Measurements from ENCODE around the gene IL9.

IL9 gene

GRCh38 chr5:135868681-135869080, 27.0 kb downstream of the IL9 start:
- Histone ChIP-seq H3K4me1 (ENCODE audit: insufficient read depth, low read length, severe bottlenecking) (no peaks in the 10 kb centered on the region), H3K9me2 (ENCODE audit: low read depth, low read length) (no peaks in the 10 kb centered on the region), H4K20me1 (ENCODE audit: insufficient read depth, low read length) (no peaks in the 10 kb centered on the region), H3K27ac (ENCODE audit: low read depth, low read length, poor library complexity, severe bottlenecking) (no peak overlapping the region), H2AFZ (ENCODE audit: low read length) (no peak overlapping the region), H3F3A (ENCODE audit: insufficient read depth, low read length) (no peaks in the 10 kb centered on the region), H3K79me2 (ENCODE audit: insufficient read depth, low read length) (no peaks in the 10 kb centered on the region), H3K27me3 (ENCODE audit: insufficient read depth, low read length) (no peaks in the 10 kb centered on the region), H3K4me2 (ENCODE audit: low read length) (no peak overlapping the region), H3K9ac (ENCODE audit: low read length) (no peak overlapping the region), H3K4me3 (ENCODE audit: low read depth, low read length, poor library complexity, severe bottlenecking) (no peak overlapping the region), H3K9me3 (ENCODE audit: low read length) (no peaks in the 10 kb centered on the region), H3K36me3 (ENCODE audit: insufficient read depth, low read length) (no peaks in the 10 kb centered on the region)
- TF ChIP-seq, protein P1, sequence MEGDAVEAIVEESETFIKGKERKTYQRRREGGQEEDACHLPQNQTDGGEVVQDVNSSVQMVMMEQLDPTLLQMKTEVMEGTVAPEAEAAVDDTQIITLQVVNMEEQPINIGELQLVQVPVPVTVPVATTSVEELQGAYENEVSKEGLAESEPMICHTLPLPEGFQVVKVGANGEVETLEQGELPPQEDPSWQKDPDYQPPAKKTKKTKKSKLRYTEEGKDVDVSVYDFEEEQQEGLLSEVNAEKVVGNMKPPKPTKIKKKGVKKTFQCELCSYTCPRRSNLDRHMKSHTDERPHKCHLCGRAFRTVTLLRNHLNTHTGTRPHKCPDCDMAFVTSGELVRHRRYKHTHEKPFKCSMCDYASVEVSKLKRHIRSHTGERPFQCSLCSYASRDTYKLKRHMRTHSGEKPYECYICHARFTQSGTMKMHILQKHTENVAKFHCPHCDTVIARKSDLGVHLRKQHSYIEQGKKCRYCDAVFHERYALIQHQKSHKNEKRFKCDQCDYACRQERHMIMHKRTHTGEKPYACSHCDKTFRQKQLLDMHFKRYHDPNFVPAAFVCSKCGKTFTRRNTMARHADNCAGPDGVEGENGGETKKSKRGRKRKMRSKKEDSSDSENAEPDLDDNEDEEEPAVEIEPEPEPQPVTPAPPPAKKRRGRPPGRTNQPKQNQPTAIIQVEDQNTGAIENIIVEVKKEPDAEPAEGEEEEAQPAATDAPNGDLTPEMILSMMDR (IDR thresholded peaks at IDR 0.05; ENCODE audit: low read length): no peak
- no peak for TF ChIP-seq EZH2 (IDR thresholded peaks at IDR 0.05; ENCODE audit: borderline replicate concordance, low read length)

GRCh38 chr5:135867599-135867998, 28.0 kb downstream of the IL9 start:
- H3K36me3 ChIP-seq (ENCODE audit: insufficient read depth, low read length): no peaks in the 10 kb centered on the region
- no peaks in the 10 kb centered on the region for H3F3A ChIP-seq (ENCODE audit: insufficient read depth, low read length)
- H3K4me1 ChIP-seq (ENCODE audit: insufficient read depth, low read length, severe bottlenecking): no peaks in the 10 kb centered on the region
- no peak overlapping the region for H3K9ac ChIP-seq (ENCODE audit: low read length)
- H3K4me2 ChIP-seq (ENCODE audit: low read length): no peak overlapping the region
- no peak overlapping the region for H3K27ac ChIP-seq (ENCODE audit: low read depth, low read length, poor library complexity, severe bottlenecking)
- no peaks in the 10 kb centered on the region for H4K20me1 ChIP-seq (ENCODE audit: insufficient read depth, low read length)
- TF ChIP-seq EZH2 (IDR thresholded peaks at IDR 0.05; ENCODE audit: borderline replicate concordance, low read length): no peak
- TF ChIP-seq, protein P1 (IDR thresholded peaks at IDR 0.05; ENCODE audit: low read length): no peak
- no peaks in the 10 kb centered on the region for H3K9me3 ChIP-seq (ENCODE audit: low read length)
- no peaks in the 10 kb centered on the region for H3K79me2 ChIP-seq (ENCODE audit: insufficient read depth, low read length)
- H3K9me2 ChIP-seq (ENCODE audit: low read depth, low read length): no peaks in the 10 kb centered on the region
- no peak overlapping the region for H2AFZ ChIP-seq (ENCODE audit: low read length)
- H3K27me3 ChIP-seq (ENCODE audit: insufficient read depth, low read length): no peaks in the 10 kb centered on the region
- H3K4me3 ChIP-seq (ENCODE audit: low read depth, low read length, poor library complexity, severe bottlenecking): no peak overlapping the region

DNA sequence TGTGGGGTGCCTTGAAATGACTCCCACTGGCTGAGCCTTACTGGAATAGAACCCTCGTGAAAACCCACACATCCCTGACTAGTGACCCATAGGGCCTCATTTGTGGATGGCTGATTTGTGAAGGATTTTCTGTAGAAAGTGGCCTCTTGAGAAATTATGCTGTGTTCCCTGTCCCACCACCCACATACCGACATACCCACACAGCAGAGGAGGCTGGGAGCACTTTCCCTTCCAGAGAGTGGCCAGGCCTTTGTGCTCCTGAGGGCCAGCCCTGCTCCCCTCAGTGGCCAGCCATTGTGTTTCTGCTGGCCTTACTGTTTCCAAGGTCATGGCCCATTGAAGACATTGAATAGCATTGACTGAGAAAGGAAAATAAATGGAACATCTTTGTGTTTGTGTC, 29.6 kb downstream of the IL9 start:
- Histone ChIP-seq H3K4me2 (ENCODE audit: low read length) (no peak overlapping the region), H3K9ac (ENCODE audit: low read length) (no peak overlapping the region), H3K27me3 (ENCODE audit: insufficient read depth, low read length) (no peaks in the 10 kb centered on the region), H3K4me3 (ENCODE audit: low read depth, low read length, poor library complexity, severe bottlenecking) (no peak overlapping the region), H3K9me2 (ENCODE audit: low read depth, low read length) (no peaks in the 10 kb centered on the region), H3K9me3 (ENCODE audit: low read length) (no peaks in the 10 kb centered on the region), H2AFZ (ENCODE audit: low read length) (no peak overlapping the region), H3K27ac (ENCODE audit: low read depth, low read length, poor library complexity, severe bottlenecking) (no peak overlapping the region), H4K20me1 (ENCODE audit: insufficient read depth, low read length) (no peaks in the 10 kb centered on the region), H3K79me2 (ENCODE audit: insufficient read depth, low read length) (no peaks in the 10 kb centered on the region), H3K36me3 (ENCODE audit: insufficient read depth, low read length) (no peaks in the 10 kb centered on the region), H3K4me1 (ENCODE audit: insufficient read depth, low read length, severe bottlenecking) (no peaks in the 10 kb centered on the region), H3F3A (ENCODE audit: insufficient read depth, low read length) (no peaks in the 10 kb centered on the region)
- no peak for TF ChIP-seq EZH2 (IDR thresholded peaks at IDR 0.05; ENCODE audit: borderline replicate concordance, low read length)
- TF ChIP-seq, protein P1 (IDR thresholded peaks at IDR 0.05; ENCODE audit: low read length): no peak

All from OCI-LY1 (cell line).